Fibroblast of skin of abdomen (primary cell): Measurements from ENCODE around the gene RARRES1. TPM values are rescaled to one million over a fixed set of nuclear protein-coding genes. Genes with fewer than 3 reads are reported as not detected.

Experiments used
- DNase-seq: peaks from one replicate; pipeline ENCODE4 v3.0.0-alpha.2; 2013
- polyA plus RNA-seq, 2 experiments: library from polyadenylated mRNA; unstranded; fragments of 120-200 nt; gene quantifications; one replicate each; pipeline ENCODE4 v1.2.1, GENCODE V29; 2013; ENCODE audit not compliant: insufficient read length in 2 of 2

Gene RARRES1, protein sequence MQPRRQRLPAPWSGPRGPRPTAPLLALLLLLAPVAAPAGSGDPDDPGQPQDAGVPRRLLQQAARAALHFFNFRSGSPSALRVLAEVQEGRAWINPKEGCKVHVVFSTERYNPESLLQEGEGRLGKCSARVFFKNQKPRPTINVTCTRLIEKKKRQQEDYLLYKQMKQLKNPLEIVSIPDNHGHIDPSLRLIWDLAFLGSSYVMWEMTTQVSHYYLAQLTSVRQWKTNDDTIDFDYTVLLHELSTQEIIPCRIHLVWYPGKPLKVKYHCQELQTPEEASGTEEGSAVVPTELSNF
- polyA plus RNA-seq (2013, experiment 1 of 2; ENCODE audit: insufficient read length): 1.9 TPM
- 4.0 TPM for polyA plus RNA-seq (2013, experiment 2 of 2; ENCODE audit: insufficient read length)

DNA sequence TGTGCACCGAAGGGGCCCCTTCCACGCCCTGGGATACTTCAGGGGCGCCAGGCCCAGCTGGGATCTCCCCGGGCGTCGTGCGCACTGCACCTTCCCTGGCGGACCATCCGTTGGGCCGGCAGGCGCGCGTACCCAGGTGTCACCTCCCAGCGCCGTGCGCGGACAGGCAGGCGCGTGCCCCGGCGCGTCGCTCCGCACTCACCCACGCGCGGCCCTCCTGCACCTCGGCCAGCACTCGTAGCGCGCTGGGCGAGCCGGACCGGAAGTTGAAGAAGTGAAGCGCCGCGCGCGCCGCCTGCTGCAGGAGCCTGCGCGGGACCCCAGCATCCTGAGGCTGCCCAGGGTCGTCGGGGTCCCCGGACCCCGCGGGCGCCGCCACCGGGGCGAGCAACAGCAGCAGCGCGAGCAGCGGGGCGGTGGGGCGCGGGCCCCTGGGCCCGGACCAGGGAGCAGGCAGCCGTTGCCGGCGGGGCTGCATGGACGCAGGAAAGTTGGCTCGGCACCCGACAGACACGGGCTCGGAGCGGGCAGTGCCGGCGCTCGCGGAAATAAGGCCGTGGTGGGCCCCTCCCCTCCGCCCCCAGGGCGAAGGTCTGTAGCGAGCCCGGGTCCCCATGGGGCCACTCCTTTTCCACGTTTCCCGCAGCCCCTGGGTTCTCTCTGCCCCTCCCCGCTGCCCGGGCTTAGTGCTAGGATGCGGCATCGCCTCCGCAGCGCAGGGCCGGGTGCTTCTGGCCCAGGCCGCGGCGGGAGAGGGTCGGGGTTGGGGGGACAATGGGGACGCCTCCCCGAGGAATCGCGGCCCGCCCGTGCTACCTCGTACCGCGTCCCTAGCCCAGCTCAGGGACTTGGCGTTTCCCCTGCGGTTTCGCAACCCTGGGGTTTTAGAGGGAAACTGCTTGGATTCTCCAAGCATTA is at the start of gene RARRES1:
RARRES1 (minus strand) TSS at position 520 of the 918 bp plus-strand sequence; CDS start at position 478, 42 bp downstream.
- DNase-seq: peak; percentile 42

DNA sequence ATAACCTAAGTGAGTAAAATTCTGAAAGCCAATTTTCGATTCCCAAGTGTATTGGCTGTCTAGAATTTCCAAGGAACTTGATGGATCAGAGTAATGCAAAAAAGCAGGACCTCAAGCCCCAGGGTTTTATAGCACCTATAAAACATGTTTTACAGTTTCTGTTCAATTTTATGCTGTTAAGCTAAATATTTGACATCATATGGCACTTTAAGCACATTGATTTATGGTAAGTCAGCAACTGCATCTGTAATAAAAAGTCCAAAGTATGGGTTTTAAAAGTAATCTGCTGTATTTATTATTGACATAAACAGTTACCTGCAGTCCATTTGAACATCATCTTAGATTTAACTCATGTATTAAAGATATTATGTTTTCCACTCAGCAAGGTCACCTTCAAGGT is 49.6 kb upstream of the RARRES1 start:
- no peak for DNase-seq

DNA sequence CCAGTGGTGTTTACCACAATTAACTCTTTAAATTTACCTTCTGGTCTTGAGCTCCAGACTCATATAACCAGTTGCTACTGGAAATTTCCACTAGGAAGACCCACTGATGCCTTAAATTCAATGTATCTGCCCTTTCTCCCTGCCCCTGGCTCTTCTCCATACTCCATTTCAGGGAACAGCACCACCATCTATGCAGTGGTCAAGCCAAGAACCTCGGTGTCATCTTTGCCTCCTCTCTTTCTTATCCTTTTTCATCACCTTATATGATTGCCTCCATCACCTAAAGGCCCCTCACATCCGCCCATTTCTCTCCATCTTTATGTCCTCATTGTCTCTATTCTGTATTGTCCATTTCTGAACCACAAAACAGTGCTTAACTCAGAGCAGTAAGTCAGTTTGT is 48.9 kb upstream of the RARRES1 start:
- no peak for DNase-seq

DNA sequence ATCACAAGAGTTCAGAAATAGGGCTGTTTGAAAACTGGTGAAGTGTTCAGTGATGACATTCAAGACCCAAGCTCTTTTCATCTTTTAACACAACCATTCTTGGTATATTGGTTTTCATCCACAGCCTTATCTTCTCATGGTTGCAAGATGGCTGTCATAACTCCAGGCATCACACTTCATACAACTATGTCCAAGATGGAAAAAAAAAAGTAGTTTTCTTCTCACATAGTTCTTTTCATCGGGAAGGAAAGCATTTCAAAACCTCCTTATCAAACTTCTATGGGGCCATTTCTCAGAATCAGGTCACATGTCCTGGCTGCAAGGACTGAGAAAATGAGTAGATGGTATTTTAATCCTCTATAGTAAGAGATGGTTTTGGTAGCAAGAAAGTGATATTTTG is 48.5 kb upstream of the RARRES1 start:
- DNase-seq: no peak

DNA sequence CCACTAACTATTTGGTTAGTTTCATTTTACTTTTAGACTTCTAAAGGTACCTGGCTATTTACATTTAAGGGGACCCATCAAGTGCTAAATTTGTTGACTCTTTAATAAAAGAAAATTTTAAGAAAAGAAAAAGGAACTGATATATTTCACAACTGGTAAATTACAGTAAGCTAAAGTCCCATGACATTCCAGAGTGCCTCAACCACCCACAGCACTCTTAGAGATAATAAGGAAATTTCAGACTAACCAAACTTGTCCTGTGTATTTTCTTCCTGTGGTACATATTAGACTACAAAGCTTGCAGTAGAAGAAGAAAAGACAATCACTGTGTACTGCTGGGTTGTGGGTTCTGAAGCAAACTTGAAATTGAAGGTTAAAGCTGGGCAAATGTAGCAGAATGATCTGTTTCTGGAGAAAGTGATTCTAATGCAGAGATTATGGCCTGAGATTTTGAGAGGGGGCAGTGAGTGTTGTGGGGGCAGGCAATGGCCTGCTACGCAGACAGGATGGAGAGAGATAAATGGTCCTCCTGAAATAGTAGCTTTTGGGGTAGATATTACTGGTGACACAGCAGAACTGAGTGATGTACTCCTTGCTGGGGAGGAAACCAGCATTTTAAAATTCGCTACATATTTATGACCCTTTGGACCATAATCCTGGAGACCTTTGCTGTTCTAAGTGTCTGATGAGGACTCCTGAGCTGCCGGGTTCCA is 45.1 kb upstream of the RARRES1 start:
- DNase-seq: no peak

DNA sequence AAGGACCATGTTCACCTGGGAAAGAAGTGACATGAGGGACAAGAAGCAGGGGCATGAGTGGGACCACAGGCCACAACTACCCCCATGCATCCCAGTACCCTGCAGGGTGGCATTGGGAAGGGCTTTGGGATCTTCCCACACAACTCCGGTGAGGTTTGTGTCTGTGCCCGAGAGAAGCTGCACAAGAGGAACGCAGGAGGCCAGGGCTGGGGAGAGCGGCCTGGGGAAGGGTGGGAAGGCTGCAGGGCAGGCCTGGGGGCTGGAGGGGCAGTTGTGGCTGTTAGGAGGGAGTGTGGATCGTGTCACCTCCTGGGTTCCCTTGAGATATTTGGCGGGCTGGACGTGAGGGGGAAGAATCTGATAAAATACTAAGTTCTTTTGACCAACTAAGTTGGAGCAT is 44.3 kb upstream of the RARRES1 start:
- no peak for DNase-seq

DNA sequence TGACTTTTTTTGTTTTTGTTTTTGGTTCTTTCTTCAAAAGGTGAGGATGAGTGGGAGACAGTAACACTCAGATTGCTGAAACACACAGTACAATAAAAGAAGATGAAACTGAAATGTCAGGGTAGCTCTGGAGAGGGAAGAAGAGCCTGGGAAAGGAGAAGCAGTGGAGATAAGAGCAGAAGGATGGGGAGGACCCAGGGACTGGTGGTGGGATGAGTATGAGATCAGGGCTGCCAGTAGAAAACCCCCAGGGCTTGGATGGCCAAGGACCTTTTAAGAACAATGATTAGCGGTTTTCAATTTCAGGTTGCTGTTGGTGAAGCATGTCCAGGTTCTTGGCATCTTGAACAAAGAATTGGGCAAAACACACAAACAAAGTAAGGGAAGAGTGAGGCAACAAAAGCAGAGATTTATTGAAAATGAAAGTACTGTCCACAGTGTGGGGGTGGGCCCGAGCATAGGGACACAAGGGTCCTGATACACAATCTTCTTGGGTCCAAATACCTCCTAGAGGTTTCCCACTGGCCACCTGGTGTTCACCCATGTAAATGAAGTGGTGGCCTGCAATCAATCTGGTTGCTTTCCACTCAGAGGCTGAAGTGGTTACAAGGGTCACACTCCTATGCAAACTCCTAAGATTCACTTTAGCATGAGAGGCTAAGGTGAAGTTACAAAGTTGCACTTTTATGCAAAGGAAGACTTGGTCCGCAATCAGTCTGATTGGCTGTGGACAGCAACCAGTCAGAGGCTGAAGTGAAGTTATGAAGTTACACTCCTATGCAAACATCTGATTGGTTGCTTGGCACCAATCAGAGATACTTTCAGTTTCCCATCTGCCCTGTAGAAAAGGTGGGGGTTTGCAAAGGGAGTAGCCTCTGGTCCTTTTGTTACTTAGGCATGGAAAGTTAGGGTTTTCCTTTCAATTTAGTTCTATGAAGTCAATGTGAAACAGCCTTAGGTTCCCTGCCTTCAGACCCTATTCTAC is 43.5 kb upstream of the RARRES1 start:
- no peak for DNase-seq

DNA sequence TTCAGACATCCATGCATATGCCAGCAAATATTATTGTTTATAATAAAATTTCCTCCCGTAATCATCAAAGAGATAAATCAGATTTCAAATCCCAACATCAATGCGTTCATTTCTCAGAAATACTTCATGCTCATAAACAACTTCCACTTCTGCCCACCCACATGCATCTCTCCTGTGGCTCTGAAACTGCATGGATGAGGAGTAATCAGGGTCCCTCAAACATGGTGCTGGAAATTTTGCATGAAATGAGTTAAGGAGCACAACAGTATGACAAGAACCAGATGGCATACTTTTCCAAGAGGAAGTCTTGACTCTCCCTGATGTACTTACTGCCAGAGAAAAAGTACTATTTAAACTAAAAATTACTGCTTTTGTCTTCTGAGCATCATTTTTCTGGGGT is 42.7 kb upstream of the RARRES1 start:
- no peak for DNase-seq

DNA sequence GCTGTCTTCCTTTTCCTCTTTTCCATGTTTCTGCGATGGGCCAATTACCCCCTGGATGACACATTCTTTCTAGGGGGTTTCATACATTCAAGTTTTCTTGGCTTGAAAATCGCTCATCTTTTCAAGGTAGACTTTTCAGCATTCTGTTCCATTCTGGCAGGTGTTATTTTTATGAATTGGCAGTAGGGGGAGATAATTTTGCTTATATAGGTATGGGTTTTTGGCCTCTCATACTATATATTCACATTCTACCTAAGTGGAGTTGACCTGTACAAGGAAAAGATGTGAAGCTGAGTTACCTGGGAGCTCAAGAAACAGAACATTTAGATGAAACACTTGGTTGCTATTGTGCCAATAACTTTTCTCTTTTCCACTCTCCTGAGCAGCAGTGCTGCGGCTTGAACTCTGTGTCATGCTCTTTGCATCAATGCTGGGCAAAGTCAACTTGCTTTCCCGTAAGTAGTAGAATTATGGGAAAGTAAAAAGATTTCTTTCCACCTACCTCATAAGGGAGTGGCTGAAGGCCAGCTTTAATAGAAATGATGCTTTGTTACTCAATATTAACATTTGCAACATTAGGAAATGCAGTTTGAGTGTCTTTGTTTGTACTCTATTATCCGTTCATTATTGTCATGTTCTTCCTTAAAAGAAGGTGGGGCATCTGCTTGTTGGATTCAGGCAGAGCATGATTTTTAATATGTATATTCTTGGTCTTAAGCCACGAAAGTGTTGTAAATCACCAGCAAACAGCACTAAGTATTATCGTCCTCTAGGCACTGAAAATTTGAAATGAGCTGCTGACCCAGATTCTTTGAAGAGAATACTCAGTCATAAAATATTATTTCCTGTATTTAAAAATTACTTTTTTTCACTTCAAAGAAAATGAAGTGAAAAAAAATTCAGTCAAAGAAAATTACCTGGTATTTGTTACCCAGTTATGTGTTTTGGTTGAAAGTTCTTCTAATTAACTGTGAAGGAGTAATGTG is 41.9 kb upstream of the RARRES1 start:
- peak; percentile 28 for DNase-seq

DNA sequence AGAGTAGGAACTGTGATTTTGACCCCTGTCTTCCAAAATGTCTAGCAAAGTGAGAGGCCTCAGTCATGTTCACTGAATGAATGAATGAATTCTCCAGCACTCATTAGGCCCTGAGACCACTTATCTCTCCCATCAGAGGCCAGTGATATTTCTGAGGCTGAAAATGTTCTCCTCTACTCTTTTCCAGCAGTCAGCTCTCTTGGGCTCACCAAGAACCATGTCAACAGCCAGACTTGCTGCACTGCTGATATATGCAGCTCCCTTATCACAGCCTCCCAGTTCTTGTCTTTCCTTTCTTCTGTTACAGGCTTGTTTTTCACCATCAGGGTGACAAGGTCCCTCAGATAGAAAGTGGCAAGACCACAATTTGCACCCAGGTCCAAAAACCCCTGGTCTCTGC is 40.9 kb upstream of the RARRES1 start:
- DNase-seq: no peak

DNA sequence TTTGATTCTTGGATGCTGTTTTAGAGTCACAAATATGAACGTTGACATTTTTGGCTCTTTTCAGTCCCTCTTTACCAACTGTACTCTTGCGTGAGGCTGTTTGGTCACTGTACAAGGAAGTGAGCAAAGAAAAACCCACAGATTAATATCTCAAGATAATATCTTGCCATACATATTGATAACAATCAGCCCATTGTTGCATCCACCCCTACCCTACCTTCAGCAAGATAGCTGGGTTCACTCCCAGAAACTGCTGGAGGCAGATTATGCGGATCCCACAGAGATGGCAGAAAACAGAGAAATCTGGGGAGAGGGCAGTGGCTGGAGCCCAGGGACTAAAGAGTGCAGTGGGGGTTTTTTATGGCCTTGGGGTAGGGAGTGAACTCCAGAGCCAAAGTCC is 39.7 kb upstream of the RARRES1 start:
- no peak for DNase-seq

DNA sequence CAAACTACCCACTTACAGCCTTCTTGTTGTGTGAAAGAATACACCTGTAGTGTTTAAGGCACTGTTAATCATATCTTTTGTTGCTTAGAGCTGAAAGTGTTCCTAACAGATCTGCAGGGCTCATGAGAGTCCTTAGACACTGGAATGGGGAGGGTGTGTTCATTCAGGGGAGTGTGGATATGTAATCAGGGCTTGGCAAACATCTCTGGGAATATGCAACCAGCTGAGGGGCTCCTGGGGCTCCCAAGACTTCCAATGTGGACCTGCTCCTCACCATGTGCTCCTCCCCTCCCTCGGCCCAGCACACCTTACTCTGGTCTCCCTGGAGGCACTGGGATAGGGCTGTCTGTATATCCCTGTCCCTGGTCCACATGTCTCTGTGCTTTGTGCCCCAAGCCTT is 39.3 kb upstream of the RARRES1 start:
- no peak for DNase-seq

DNA sequence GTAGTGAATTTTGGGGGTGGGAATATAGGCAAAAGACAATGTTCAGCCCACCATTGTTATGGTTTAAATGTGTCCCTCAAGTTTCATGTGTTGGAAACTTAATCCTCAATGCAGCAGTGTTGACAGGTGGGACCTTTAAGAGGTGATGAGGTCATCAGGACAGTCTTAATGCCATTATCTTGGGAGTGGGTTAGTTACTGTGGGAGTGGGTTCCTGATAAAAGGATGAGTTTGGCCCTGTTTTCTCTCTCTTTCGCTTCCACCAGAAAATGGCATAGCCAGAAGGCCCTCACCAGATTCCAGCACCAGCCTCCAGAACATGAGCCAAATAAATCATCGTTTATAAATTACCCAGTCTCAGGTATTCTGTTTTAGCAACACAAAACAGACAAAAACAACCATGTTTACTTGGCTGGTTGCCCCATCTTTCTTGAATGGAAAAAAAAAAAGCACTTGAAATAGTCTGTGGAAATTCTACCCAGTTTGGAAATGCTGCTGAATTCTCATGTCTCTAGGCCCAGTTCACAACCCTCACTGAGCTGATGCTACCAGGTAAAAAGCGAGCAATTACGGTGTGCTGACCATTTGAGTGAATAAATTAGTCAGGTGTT is 38.6 kb upstream of the RARRES1 start:
- DNase-seq: no peak

DNA sequence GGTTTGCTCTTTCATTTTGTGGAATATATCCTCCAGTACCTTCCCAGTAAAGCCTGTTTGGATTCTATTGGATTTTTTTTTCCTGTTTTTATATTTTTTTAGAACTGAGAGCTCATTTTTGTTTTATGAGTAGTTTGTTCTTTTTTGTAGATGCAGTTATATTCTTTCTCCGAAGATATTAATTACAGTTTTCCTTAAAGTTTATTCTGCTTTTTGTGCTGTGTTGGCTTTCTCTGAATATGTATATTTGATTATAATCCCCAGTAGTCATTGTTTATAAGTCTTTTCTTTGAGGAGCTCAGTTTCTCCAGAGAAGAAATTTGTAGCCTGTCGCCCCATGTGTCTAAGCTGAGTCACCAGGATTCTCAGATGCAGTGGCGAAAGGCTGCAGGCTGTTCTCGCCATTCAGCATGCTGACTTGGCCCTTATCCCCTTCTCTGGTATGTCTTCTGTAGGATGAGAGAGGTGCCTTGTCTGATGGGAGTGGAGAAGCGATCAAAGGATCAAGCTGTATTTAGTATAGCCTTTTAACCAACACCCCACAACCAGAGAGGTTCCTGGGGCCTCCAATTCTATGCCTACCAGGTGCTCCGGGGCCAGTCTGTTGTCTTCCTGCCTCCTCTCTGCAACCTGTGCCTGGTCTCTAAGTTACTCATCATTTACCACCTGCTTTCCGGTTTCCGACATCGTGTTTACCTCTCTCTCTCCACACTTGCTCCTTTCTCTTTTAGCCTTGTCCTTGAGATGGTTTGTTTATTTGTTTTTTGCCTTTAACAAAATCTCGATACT is 37.9 kb upstream of the RARRES1 start:
- peak; percentile 74 for DNase-seq

DNA sequence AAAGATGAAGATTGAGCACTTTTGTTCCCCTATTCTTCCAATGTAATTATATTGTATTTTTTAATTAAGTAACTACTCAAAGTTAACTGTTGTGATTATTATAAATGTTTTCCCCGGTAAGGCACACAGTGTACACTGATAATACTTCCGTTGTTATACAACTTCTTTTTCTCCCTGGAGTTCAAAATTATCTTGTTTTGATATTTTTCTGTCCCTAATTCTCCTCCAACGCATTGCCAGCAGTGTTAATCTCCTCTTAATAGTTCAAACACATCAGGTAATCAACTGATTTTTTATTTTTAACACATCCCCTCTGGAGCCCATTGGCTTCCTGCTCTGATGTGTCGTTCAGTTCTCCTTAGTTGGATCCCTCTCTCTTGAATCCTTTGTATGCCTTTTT is 37.3 kb upstream of the RARRES1 start:
- DNase-seq: no peak

DNA sequence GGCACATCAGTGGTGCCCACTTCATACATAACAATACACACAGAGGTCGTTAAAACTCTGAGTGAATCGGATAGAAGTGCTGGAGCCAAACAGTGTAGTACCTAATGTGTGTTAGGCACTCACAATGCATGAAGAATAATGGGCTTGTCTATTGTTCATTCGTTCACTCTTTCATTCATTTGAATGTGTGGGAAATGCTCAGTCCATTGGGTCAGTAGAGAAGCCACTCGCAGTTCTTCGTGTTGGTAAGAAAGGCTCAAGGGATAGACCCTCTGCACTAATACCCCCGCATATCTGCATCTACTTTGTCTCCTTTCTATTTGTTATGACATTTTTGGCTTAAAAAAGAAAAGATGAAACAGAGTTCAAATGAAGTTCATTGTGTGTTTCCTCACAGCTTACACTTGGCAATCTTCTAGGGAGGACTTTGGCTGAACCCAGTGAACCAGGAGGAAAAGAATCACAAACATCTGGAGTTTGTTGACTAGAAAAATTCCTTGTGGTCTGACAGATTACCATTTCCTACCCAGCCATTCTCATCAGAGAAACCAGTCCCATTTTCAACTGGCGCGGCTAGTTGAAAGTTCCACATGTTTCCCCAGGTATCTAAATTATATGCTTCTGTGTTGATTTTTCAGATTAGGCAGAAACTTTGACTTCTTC is 36.8 kb upstream of the RARRES1 start:
- DNase-seq: peak; percentile 92

DNA sequence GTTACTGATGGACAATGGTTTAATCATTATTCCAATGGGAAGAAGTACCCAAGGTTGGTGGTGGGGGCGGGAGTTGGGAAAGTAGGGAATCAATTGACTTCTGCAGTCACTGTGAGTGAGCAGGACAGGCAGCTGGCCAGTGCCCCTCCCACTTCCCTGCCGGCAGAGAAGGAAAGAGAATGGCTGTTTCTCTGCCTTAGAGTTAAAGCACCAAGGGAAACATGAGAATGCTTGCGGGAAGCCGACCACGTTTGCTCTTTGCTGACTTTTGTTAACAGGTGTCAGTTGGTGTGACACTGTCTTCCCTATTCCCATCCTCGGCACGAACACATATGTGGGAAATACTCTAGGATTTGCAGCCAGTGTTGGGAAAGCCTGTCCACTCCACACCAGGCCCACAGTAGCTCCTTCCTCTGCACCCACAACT is 36.1 kb upstream of the RARRES1 start:
- DNase-seq: peak; percentile 40

DNA sequence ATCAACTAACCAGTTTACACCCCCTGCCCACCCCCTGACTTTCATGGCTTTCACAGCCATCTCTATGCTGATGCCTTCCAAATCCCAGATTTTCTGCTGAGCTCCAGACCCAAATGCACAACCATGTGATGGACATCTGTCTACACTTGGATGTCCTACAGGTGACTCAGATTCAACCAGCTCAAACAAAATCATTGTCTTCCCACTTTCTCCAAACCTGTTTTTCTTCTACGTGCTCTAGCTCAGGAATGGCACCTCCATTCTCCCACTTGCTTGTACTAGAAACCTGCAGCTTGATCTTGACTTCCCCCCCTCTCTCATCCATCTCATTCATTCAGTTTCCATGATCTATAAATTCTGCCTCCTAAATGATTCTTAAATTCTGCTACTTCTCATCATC is 34.1 kb upstream of the RARRES1 start:
- DNase-seq: no peak
